LNCAP (cell line): Measurements from ENCODE around the gene WWOX.

Experiments used
- CTCF ChIP-seq: fragments of 450-650 bp; IDR thresholded peaks from 2 replicates; pipeline ENCODE4 v1.5.1; 2017; ENCODE audit warnings: mild to moderate bottlenecking

Gene WWOX

GRCh38 chr16:78489072-78489471 is 389.6 kb downstream of the WWOX start:
- no peak for TF ChIP-seq CTCF

- TF ChIP-seq CTCF: no peak
Measured at GRCh38 chr16:78489631-78490030, 390.2 kb downstream of the WWOX start.

GRCh38 chr16:78490431-78490830 is 391.0 kb downstream of the WWOX start:
- TF ChIP-seq CTCF: no peak

- TF ChIP-seq CTCF: no peak
Measured at GRCh38 chr16:78490847-78491246, 391.4 kb downstream of the WWOX start.

- no peak for TF ChIP-seq CTCF
Measured at GRCh38 chr16:78493573-78493972, 394.1 kb downstream of the WWOX start.

- TF ChIP-seq CTCF: no peak
Measured at GRCh38 chr16:78494105-78494504, 394.7 kb downstream of the WWOX start.

- TF ChIP-seq CTCF: no peak
Measured at GRCh38 chr16:78494674-78495073, 395.2 kb downstream of the WWOX start.

- TF ChIP-seq CTCF: no peak
Measured at GRCh38 chr16:78496189-78496588, 396.7 kb downstream of the WWOX start.
